ENCODE results near the gene MATN3. TPM values are rescaled to one million over a fixed set of nuclear protein-coding genes. Genes with fewer than 3 reads are reported as not detected.

The MATN3 gene
- total and polyA plus RNA-seq, 9 of the 15 experiments (the other 6 are each of a cell fraction or from before 2014, with no cell fraction given), result not detected

DNA sequence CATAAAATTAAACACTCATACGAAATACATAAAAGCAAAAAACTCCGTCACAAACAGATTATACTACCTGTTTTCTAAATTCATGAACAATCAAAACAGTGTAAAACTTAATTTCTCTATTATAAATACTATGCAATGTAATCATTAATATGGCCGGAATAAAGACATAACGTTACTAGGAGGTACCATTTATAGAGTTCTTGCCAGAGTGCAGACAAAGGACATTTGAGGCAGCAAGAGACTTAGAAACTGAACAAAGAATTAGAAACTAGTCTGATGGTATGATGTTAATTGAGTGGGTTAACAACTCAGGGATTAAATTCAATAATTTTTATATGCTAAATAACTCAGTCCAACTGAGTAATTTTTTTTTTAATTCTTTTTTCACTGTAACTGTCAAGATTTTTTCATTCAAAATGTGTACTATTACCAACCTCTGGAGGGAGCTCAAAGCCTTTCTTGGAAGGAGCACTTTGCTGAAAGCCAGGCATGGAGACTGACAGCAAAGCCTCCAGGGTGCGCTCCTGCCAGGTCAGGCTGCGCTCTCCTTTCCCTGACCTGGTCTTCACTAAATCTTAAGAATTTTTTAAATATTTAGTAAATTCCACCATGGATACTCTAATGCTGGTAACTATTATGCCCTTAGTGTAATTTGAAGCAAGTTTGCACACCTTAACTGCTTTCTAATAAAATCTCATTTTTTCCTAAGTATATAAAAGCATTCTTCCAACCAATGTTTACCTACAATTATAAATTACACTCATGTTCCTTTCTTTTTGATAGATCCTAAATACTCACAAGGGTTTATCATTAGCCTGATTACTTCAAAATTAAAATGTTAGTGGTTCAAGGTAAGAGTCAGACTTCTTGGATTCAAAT is 56.7 kb downstream of the MATN3 start (continued):
- TF ChIP-seq, protein P1, sequence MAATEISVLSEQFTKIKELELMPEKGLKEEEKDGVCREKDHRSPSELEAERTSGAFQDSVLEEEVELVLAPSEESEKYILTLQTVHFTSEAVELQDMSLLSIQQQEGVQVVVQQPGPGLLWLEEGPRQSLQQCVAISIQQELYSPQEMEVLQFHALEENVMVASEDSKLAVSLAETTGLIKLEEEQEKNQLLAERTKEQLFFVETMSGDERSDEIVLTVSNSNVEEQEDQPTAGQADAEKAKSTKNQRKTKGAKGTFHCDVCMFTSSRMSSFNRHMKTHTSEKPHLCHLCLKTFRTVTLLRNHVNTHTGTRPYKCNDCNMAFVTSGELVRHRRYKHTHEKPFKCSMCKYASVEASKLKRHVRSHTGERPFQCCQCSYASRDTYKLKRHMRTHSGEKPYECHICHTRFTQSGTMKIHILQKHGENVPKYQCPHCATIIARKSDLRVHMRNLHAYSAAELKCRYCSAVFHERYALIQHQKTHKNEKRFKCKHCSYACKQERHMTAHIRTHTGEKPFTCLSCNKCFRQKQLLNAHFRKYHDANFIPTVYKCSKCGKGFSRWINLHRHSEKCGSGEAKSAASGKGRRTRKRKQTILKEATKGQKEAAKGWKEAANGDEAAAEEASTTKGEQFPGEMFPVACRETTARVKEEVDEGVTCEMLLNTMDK (IDR thresholded peaks at IDR 0.05; ENCODE audit: borderline replicate concordance, insufficient read depth, low read depth, low read length, poor library complexity, severe bottlenecking), result peak; percentile 31
- TF ChIP-seq MTA2 (IDR thresholded peaks at IDR 0.05; ENCODE audit: low read depth), result no peak
- 0 out of 2 replicates have a peak, but pooled peaks have one; percentile 25 for TF ChIP-seq LCOR (CRISPR knock-in tag; IDR thresholded peaks at IDR 0.05)
- TF ChIP-seq, protein P2, sequence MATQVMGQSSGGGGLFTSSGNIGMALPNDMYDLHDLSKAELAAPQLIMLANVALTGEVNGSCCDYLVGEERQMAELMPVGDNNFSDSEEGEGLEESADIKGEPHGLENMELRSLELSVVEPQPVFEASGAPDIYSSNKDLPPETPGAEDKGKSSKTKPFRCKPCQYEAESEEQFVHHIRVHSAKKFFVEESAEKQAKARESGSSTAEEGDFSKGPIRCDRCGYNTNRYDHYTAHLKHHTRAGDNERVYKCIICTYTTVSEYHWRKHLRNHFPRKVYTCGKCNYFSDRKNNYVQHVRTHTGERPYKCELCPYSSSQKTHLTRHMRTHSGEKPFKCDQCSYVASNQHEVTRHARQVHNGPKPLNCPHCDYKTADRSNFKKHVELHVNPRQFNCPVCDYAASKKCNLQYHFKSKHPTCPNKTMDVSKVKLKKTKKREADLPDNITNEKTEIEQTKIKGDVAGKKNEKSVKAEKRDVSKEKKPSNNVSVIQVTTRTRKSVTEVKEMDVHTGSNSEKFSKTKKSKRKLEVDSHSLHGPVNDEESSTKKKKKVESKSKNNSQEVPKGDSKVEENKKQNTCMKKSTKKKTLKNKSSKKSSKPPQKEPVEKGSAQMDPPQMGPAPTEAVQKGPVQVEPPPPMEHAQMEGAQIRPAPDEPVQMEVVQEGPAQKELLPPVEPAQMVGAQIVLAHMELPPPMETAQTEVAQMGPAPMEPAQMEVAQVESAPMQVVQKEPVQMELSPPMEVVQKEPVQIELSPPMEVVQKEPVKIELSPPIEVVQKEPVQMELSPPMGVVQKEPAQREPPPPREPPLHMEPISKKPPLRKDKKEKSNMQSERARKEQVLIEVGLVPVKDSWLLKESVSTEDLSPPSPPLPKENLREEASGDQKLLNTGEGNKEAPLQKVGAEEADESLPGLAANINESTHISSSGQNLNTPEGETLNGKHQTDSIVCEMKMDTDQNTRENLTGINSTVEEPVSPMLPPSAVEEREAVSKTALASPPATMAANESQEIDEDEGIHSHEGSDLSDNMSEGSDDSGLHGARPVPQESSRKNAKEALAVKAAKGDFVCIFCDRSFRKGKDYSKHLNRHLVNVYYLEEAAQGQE (IDR thresholded peaks at IDR 0.05; ENCODE audit: borderline replicate concordance), result peak; percentile 85
- TF ChIP-seq, protein P2 (CRISPR knock-in tag; IDR thresholded peaks at IDR 0.05; ENCODE audit: low read depth), result no peak
- TF ChIP-seq SREBF1 (IDR thresholded peaks at IDR 0.05; ENCODE audit: borderline replicate concordance, low read depth, low read length), result no peak
- no peak for TF ChIP-seq ZFX (CRISPR knock-in tag; IDR thresholded peaks at IDR 0.05)
- no peak for TF ChIP-seq GTF2A2 (tag; IDR thresholded peaks at IDR 0.05)
- no peak for TF ChIP-seq NFIX (CRISPR knock-in tag; IDR thresholded peaks at IDR 0.05; ENCODE audit: low read depth)
- TF ChIP-seq, protein P3, sequence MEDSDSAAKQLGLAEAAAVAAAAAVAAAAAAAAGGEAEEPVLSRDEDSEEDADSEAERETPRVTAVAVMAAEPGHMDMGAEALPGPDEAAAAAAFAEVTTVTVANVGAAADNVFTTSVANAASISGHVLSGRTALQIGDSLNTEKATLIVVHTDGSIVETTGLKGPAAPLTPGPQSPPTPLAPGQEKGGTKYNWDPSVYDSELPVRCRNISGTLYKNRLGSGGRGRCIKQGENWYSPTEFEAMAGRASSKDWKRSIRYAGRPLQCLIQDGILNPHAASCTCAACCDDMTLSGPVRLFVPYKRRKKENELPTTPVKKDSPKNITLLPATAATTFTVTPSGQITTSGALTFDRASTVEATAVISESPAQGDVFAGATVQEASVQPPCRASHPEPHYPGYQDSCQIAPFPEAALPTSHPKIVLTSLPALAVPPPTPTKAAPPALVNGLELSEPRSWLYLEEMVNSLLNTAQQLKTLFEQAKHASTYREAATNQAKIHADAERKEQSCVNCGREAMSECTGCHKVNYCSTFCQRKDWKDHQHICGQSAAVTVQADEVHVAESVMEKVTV (CRISPR knock-in tag; IDR thresholded peaks at IDR 0.05), result peak; percentile 96
- TF ChIP-seq ZNF384 (IDR thresholded peaks at IDR 0.05; ENCODE audit: low read depth, low read length), result 0 out of 2 replicates have a peak, but pooled peaks have one; percentile 63
- TF ChIP-seq, protein P4, sequence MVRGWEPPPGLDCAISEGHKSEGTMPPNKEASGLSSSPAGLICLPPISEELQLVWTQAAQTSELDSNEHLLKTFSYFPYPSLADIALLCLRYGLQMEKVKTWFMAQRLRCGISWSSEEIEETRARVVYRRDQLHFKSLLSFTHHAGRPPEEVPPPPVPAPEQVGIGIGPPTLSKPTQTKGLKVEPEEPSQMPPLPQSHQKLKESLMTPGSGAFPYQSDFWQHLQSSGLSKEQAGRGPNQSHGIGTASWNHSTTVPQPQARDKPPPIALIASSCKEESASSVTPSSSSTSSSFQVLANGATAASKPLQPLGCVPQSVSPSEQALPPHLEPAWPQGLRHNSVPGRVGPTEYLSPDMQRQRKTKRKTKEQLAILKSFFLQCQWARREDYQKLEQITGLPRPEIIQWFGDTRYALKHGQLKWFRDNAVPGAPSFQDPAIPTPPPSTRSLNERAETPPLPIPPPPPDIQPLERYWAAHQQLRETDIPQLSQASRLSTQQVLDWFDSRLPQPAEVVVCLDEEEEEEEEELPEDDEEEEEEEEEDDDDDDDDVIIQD (CRISPR knock-in tag; IDR thresholded peaks at IDR 0.05), result no peak
- 0 out of 3 replicates have a peak, but pooled peaks of 1 of the 2 experiments have one; percentile 38 for TF ChIP-seq CBX3 (IDR thresholded peaks at IDR 0.05; ENCODE audit: borderline replicate concordance in 1 of 2, low read length in 2 of 2)

Measured in K562 (cell line).